ENCODE results near the gene FRMD8. TPM values are rescaled to one million over a fixed set of nuclear protein-coding genes. Genes with fewer than 3 reads are reported as not detected.

The FRMD8 gene
- total and polyA plus RNA-seq, 9 of the 15 experiments (the other 6 are each of a cell fraction or from before 2014, with no cell fraction given), result 4.5 to 54.5 (median 15.8) TPM

DNA sequence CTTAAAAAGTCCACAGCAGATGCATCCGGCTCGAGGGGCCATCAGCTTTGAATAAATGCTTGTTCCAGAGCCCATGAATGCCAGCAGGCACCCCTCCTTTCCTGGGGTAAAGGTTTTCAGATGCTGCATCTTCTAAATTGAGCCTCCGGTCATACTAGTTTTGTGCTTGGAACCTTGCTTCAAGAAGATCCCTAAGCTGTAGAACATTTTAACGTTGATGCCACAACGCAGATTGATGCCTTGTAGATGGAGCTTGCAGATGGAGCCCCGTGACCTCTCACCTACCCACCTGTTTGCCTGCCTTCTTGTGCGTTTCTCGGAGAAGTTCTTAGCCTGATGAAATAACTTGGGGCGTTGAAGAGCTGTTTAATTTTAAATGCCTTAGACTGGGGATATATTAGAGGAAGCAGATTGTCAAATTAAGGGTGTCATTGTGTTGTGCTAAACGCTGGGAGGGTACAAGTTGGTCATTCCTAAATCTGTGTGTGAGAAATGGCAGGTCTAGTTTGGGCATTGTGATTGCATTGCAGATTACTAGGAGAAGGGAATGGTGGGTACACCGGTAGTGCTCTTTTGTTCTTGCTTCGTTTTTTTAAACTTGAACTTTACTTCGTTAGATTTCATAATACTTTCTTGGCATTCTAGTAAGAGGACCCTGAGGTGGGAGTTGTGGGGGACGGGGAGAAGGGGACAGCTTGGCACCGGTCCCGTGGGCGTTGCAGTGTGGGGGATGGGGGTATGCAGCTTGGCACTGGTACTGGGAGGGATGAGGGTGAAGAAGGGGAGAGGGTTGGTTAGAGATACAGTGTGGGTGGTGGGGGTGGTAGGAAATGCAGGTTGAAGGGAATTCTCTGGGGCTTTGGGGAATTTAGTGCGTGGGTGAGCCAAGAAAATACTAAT is 38.0 kb downstream of the FRMD8 start (continued):
- TF ChIP-seq, protein P1, sequence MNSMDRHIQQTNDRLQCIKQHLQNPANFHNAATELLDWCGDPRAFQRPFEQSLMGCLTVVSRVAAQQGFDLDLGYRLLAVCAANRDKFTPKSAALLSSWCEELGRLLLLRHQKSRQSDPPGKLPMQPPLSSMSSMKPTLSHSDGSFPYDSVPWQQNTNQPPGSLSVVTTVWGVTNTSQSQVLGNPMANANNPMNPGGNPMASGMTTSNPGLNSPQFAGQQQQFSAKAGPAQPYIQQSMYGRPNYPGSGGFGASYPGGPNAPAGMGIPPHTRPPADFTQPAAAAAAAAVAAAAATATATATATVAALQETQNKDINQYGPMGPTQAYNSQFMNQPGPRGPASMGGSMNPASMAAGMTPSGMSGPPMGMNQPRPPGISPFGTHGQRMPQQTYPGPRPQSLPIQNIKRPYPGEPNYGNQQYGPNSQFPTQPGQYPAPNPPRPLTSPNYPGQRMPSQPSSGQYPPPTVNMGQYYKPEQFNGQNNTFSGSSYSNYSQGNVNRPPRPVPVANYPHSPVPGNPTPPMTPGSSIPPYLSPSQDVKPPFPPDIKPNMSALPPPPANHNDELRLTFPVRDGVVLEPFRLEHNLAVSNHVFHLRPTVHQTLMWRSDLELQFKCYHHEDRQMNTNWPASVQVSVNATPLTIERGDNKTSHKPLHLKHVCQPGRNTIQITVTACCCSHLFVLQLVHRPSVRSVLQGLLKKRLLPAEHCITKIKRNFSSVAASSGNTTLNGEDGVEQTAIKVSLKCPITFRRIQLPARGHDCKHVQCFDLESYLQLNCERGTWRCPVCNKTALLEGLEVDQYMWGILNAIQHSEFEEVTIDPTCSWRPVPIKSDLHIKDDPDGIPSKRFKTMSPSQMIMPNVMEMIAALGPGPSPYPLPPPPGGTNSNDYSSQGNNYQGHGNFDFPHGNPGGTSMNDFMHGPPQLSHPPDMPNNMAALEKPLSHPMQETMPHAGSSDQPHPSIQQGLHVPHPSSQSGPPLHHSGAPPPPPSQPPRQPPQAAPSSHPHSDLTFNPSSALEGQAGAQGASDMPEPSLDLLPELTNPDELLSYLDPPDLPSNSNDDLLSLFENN (IDR thresholded peaks at IDR 0.05; ENCODE audit: low read depth in 2 of 2, low read length in 2 of 2), result peak in 1 of 2 experiments; percentile 54; a peak in 1 of 4 replicates
- no peak; the same call in 1 of the 2 replicates for TF ChIP-seq MEF2A (IDR thresholded peaks at IDR 0.05; ENCODE audit: control insufficient read depth, low read depth, low read length)
- TF ChIP-seq ZZZ3 (IDR thresholded peaks at IDR 0.05), result no peak
- TF ChIP-seq MAZ (CRISPR knock-in tag; conservative IDR thresholded peaks at IDR 0.05 in 1 of 2, IDR thresholded peaks at IDR 0.05 in 1 of 2), result peak in 1 of 2 experiments; percentile 8; a peak in 1 of 4 replicates
- TF ChIP-seq, protein P2, sequence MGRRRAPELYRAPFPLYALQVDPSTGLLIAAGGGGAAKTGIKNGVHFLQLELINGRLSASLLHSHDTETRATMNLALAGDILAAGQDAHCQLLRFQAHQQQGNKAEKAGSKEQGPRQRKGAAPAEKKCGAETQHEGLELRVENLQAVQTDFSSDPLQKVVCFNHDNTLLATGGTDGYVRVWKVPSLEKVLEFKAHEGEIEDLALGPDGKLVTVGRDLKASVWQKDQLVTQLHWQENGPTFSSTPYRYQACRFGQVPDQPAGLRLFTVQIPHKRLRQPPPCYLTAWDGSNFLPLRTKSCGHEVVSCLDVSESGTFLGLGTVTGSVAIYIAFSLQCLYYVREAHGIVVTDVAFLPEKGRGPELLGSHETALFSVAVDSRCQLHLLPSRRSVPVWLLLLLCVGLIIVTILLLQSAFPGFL (CRISPR knock-in tag; IDR thresholded peaks at IDR 0.05), result peak; percentile 96; the same call in 1 of the 2 replicates
- TF ChIP-seq OTX1 (CRISPR knock-in tag; IDR thresholded peaks at IDR 0.05), result peak; percentile 98; the same call in 1 of the 2 replicates
- TF ChIP-seq PML (IDR thresholded peaks at IDR 0.05; ENCODE audit: low read length), result peak; percentile 78; the same call in 1 of the 2 replicates
- TF ChIP-seq RFX5 (IDR thresholded peaks at IDR 0.05; ENCODE audit: low read depth, low read length), result no peak
- TF ChIP-seq MED1 (CRISPR knock-in tag; IDR thresholded peaks at IDR 0.05; ENCODE audit: borderline replicate concordance), result no peak
- no peak for TF ChIP-seq BRD4 (IDR thresholded peaks at IDR 0.05)
- TF ChIP-seq, protein P3, sequence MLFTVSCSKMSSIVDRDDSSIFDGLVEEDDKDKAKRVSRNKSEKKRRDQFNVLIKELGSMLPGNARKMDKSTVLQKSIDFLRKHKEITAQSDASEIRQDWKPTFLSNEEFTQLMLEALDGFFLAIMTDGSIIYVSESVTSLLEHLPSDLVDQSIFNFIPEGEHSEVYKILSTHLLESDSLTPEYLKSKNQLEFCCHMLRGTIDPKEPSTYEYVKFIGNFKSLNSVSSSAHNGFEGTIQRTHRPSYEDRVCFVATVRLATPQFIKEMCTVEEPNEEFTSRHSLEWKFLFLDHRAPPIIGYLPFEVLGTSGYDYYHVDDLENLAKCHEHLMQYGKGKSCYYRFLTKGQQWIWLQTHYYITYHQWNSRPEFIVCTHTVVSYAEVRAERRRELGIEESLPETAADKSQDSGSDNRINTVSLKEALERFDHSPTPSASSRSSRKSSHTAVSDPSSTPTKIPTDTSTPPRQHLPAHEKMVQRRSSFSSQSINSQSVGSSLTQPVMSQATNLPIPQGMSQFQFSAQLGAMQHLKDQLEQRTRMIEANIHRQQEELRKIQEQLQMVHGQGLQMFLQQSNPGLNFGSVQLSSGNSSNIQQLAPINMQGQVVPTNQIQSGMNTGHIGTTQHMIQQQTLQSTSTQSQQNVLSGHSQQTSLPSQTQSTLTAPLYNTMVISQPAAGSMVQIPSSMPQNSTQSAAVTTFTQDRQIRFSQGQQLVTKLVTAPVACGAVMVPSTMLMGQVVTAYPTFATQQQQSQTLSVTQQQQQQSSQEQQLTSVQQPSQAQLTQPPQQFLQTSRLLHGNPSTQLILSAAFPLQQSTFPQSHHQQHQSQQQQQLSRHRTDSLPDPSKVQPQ (CRISPR knock-in tag; IDR thresholded peaks at IDR 0.05; ENCODE audit: borderline replicate concordance), result no peak
- TF ChIP-seq, protein P4, sequence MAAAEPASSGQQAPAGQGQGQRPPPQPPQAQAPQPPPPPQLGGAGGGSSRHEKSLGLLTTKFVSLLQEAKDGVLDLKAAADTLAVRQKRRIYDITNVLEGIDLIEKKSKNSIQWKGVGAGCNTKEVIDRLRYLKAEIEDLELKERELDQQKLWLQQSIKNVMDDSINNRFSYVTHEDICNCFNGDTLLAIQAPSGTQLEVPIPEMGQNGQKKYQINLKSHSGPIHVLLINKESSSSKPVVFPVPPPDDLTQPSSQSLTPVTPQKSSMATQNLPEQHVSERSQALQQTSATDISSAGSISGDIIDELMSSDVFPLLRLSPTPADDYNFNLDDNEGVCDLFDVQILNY (CRISPR knock-in tag; IDR thresholded peaks at IDR 0.05), result peak; percentile 35; the same call in 1 of the 2 replicates
- TF ChIP-seq HIVEP1 (CRISPR knock-in tag; IDR thresholded peaks at IDR 0.05), result no peak

All from K562 (cell line).